Measurements from ENCODE around the gene PLA2G3. TPM values are rescaled to one million over a fixed set of nuclear protein-coding genes. Genes with fewer than 3 reads are reported as not detected.

PLA2G3 gene
- total and polyA plus RNA-seq, 2 of the 8 experiments (the other 6 are each of a cell fraction or from before 2014, with no cell fraction given) = 18.1 to 25.9 TPM

GRCh38 chr22:31091106-31091975, 49.0 kb downstream of the PLA2G3 start (continued):
- TF ChIP-seq, protein P1, sequence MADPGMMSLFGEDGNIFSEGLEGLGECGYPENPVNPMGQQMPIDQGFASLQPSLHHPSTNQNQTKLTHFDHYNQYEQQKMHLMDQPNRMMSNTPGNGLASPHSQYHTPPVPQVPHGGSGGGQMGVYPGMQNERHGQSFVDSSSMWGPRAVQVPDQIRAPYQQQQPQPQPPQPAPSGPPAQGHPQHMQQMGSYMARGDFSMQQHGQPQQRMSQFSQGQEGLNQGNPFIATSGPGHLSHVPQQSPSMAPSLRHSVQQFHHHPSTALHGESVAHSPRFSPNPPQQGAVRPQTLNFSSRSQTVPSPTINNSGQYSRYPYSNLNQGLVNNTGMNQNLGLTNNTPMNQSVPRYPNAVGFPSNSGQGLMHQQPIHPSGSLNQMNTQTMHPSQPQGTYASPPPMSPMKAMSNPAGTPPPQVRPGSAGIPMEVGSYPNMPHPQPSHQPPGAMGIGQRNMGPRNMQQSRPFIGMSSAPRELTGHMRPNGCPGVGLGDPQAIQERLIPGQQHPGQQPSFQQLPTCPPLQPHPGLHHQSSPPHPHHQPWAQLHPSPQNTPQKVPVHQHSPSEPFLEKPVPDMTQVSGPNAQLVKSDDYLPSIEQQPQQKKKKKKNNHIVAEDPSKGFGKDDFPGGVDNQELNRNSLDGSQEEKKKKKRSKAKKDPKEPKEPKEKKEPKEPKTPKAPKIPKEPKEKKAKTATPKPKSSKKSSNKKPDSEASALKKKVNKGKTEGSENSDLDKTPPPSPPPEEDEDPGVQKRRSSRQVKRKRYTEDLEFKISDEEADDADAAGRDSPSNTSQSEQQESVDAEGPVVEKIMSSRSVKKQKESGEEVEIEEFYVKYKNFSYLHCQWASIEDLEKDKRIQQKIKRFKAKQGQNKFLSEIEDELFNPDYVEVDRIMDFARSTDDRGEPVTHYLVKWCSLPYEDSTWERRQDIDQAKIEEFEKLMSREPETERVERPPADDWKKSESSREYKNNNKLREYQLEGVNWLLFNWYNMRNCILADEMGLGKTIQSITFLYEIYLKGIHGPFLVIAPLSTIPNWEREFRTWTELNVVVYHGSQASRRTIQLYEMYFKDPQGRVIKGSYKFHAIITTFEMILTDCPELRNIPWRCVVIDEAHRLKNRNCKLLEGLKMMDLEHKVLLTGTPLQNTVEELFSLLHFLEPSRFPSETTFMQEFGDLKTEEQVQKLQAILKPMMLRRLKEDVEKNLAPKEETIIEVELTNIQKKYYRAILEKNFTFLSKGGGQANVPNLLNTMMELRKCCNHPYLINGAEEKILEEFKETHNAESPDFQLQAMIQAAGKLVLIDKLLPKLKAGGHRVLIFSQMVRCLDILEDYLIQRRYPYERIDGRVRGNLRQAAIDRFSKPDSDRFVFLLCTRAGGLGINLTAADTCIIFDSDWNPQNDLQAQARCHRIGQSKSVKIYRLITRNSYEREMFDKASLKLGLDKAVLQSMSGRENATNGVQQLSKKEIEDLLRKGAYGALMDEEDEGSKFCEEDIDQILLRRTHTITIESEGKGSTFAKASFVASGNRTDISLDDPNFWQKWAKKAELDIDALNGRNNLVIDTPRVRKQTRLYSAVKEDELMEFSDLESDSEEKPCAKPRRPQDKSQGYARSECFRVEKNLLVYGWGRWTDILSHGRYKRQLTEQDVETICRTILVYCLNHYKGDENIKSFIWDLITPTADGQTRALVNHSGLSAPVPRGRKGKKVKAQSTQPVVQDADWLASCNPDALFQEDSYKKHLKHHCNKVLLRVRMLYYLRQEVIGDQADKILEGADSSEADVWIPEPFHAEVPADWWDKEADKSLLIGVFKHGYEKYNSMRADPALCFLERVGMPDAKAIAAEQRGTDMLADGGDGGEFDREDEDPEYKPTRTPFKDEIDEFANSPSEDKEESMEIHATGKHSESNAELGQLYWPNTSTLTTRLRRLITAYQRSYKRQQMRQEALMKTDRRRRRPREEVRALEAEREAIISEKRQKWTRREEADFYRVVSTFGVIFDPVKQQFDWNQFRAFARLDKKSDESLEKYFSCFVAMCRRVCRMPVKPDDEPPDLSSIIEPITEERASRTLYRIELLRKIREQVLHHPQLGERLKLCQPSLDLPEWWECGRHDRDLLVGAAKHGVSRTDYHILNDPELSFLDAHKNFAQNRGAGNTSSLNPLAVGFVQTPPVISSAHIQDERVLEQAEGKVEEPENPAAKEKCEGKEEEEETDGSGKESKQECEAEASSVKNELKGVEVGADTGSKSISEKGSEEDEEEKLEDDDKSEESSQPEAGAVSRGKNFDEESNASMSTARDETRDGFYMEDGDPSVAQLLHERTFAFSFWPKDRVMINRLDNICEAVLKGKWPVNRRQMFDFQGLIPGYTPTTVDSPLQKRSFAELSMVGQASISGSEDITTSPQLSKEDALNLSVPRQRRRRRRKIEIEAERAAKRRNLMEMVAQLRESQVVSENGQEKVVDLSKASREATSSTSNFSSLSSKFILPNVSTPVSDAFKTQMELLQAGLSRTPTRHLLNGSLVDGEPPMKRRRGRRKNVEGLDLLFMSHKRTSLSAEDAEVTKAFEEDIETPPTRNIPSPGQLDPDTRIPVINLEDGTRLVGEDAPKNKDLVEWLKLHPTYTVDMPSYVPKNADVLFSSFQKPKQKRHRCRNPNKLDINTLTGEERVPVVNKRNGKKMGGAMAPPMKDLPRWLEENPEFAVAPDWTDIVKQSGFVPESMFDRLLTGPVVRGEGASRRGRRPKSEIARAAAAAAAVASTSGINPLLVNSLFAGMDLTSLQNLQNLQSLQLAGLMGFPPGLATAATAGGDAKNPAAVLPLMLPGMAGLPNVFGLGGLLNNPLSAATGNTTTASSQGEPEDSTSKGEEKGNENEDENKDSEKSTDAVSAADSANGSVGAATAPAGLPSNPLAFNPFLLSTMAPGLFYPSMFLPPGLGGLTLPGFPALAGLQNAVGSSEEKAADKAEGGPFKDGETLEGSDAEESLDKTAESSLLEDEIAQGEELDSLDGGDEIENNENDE (IDR thresholded peaks at IDR 0.05; ENCODE audit: insufficient replicate concordance, low read length) = no peak
- TF ChIP-seq RXRA (IDR thresholded peaks at IDR 0.05; ENCODE audit: insufficient read depth, low read depth, low read length) = no peak
- no peak for TF ChIP-seq POLR2AphosphoS5 (IDR thresholded peaks at IDR 0.05; ENCODE audit: low read depth, low read length)
- no peak for TF ChIP-seq SRF (IDR thresholded peaks at IDR 0.05; ENCODE audit: low read depth, low read length)
- TF ChIP-seq CTCF (IDR thresholded peaks at IDR 0.05; ENCODE audit: control extremely low read depth in 1 of 3, insufficient read depth in 1 of 3, low read depth in 1 of 3, low read length in 3 of 3) = no peak
- no peak for TF ChIP-seq ATF3 (IDR thresholded peaks at IDR 0.05; ENCODE audit: insufficient read depth, low read depth, low read length)

Measured in H1 (cell line).